Measurements from ENCODE around the gene TMEM18.
A peak's percentile ranks its signal among the peaks of the same experiment; 100 is the strongest.
"Not testable (repeated sequence)": the region's sequence is repeated elsewhere in the genome, so short reads cannot be mapped to it uniquely, and the experiment has no call there.

The TMEM18 gene

DNA sequence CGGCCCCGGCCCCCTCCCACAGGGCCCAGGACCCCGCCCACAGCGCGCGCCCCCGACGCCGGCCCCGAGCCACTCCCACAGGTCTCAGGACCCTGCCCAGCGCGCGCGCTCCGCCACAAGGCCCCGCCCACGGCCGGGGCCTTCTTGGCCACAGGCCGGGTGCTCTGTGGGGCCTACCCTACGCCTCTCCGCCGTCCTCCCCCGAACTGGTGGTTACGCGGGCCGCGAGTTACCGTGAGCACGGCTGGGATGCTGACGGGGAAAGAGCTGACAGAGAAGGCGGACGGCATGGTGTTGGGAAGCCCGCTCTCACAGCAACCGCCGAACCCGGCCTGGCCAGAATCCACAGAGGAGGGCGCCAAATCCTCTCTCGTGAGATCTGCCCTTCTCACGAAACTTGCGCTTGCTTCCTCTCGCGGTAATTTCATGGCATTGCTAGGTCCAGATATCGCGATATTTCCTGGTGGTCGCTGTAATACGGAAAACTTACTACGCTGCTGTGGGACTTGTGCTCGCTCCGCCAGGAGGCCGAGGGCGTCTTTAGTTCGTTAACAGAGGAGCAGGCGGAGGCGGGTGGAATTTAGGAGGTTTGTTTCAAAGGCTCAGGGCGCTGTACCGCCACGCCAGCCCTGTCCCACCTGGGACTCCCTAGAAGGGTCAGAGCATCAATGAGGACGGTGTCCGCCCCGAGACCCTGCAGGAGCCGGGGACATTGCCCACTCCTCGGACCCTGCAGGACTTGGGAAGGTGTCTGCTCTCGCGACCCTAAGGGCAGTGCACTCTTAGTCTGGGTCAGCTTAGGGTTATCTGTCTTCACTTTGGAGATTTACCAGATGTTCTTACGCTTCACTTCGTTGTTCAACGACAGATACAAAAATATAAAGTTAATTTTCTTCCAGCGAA lies at the start of gene TMEM18:
Gene TMEM18 (minus strand): TSS at position 351 of the 903 bp plus-strand sequence. CDS start 61 bp downstream, at position 290.
- peak in 12 of 14 donors; percentile 97 to 100 (median 98) for DNase-seq

GRCh38 chr2:726169-726568 lies 49.0 kb upstream of the TMEM18 start:
- no peak for DNase-seq

DNA sequence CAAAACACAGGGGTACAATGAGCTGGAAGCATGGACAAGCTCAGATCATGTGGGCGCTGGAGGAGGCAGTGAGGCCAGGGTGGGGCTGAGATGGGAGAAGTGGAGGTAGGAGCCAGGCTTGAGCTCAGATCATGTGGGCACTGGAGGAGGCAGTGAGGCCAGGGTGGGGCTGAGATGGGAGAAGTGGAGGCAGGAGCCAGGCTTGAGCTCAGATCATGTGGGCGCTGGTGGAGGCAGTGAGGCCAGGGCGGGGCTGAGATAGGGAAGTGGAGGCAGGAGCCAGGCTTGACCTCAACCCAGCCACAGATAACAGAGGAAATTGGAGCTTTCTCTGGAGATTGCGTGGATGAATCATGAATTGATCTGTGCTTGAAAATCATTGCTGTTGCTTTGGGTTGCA lies 48.3 kb upstream of the TMEM18 start:
- no peak for DNase-seq

GRCh38 chr2:723761-724160 lies 46.6 kb upstream of the TMEM18 start:
- no peak for DNase-seq

DNA sequence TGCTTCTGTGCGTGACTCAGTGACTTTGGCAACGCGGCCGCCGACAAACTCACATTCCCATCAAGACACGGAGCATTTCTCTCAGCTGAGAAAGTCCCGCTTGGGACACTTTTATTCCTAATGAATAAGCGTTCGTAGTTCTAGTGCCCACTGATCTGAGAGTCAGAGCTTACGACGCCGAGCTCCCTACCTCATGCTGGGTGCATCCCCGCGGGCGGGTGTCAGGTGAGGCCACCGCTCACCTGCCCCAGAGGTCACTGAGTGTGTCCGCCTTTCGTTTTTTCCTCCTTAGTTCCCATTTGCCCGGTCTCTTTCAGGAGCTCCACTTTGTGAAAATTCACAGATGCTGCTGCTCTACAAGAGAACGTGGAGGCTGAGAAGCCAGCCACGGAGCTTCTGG lies 43.6 kb upstream of the TMEM18 start:
- DNase-seq, result no peak

GRCh38 chr2:719734-720133 lies 42.5 kb upstream of the TMEM18 start:
- no peak for DNase-seq

GRCh38 chr2:719191-719590 lies 42.0 kb upstream of the TMEM18 start:
- DNase-seq, result no peak

- DNase-seq, result no peak
These were observed 40.5 kb upstream of the TMEM18 start for GRCh38 chr2:717661-718060.

DNA sequence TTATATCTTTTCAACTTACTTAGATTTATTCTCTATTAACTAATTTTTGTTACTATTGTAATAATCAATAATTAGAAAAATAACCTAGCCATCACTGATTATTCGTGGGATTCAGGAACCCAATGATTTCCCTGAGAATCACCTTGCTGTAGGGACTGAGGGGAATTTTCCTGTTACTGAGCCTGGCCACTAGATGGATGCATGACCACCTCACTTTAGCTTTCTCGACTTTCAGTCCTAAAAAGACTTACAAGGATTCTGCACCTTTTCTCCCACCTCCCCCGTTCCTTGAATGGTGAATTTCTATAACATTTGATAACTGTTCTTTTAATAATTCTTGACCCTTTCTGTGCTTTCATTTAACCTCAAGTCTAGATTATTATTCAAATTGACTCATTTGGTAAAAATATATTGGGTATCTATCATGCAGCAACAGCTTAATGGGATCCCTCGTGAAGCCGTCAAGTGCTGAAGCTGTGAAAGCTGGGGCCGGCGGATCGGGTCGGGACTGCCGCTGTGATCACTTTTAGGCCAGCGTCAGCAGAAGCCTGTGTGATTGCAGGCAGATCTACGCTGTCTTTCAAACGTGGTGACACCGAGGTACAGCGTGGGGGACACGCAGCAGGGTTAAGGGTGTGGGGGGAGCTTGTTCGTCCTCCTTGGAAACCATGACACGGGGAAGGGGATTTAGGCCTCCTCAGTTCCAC lies 38.8 kb upstream of the TMEM18 start:
- DNase-seq, result no peak

DNA sequence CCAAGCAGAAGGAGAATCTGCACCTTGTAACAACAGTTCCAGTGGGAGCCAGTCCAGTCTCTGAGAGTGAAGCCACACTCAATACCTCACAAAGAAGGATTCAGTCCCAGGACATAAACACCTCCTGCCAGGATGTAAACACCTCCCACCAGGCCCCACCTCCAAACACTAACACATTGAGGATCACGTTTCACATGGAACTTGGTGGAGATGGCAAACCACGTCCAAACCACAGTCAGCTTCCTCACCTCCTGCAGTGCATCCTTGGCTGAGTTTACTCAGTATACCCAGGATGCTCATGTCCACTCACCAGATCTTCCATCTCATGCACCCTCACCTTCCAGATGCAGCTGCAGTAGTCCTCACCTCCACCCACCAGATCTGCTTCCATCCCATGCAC lies 37.8 kb upstream of the TMEM18 start:
- no peak for DNase-seq

DNA sequence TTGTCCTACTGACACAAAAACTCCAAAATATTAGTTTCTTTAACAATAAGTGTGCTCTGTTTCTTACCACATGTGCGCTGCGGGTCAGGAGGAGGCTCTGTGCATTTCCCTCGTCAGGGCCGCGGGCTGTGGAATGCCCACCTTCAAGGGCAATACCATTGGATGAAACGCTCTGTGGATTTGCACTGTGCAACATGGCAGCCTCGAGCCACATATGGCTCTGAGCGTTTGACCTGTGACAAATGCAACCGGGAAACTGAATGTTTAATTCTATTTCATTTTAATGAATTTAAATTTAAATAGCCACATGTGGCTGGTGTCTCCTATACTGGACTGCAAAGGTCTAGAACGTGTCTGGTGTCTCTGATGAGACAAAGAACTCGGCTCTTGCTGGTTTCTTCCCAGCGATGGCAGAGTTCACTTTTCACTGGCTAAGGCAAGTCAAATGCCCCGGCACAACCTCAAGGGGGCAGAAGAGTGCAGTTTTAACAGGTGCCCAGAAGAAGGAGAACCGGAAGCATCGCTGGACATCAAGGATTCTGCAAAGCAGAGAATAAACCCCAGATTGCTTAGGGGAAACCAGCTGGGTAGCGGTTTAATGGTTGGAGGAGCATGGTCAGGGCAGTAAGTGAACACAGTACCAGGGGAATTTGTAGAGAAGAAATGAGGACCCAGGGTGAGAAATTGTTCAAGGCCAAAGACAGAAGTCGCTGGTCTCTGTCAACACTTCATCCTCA lies 37.0 kb upstream of the TMEM18 start:
- peak in 5 of 14 donors; percentile 6 to 33 (median 11) for DNase-seq

- no peak for DNase-seq
These were observed 33.9 kb upstream of the TMEM18 start for GRCh38 chr2:710867-711665.

DNA sequence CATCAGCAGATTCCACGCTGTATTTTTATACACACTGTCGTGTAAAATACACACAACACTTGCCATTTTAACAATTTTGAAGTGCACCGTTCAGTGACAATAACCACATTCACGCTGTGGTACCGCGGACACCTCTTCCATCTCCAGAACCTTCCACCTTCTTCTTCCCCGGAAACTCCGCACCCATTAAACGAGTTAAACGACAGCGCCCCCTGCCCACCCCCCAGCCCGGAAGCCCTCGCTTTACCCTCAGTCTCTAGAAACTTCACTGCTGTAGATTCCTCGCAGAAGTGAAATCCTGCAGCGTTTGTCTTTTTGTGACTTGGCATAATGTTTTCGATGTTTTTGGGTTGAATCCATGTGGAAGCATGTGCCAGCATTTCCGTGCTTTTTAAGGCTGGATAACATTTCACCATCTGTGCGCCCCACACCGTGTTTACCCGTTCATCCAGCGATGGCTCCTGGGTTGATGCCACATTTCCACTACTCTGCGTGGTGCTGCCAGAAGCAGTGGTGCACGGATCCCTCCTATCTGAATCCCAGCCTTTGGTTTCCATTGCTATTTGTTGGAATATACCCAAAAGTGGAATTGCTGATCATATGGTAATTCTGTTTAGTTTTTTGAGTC lies 32.0 kb upstream of the TMEM18 start:
- DNase-seq, result peak in 1 of 14 donors; percentile 26

- no peak for DNase-seq
These were observed 31.5 kb upstream of the TMEM18 start for GRCh38 chr2:708667-709066.

- DNase-seq, result no peak
These were observed 28.8 kb upstream of the TMEM18 start for GRCh38 chr2:705971-706511.

DNA sequence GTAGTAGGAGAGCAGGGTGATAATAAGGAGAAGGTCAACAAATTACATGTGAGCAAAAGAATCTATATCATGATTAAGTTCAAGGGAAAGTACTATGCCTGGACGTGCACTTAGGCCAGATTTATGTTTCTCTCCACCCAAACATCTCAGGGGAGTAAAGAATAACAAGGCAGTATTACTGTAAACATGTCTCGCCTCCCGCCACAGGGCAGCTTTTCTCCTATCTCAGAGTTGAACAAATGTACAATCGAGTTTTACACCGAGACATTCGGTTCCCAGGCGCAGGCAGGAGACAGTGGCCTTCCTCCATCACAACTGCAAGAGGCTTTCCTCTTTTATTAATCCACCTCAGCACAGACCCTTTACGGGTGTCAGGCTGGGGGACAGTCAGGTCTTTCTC lies 25.6 kb upstream of the TMEM18 start:
- not testable (repeated sequence) for DNase-seq

DNA sequence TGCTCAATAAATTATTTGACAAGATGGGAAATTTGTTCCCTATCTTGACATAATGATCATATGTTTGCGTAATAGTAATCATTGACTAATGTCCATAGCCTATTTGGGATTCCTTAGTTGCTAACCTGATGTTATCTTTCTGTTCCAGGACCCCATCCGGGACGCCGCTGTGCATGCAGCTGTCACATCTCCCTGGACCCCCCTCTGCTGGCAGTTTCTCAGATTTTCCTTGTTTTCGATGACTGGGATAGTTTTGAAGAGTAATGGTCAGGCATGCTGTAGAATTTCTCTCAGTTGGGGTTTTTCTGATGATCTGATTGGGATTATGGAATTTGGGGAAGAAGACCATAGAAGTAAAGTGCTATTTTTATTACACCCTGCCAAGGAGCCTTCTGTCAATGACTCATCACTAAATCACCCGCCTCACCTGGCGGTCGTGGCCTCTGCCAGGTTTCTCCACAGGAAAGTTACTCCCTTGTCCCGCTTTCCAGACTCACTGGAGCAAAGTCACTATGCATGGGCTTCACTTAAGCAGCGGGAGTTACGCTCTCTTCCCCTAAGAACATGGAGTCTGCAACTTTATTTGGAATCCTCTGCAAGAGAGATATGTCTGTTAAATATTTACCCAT lies 19.9 kb upstream of the TMEM18 start:
- no peak for DNase-seq

- DNase-seq, result no peak
These were observed 19.3 kb upstream of the TMEM18 start for GRCh38 chr2:696463-696862.

DNA sequence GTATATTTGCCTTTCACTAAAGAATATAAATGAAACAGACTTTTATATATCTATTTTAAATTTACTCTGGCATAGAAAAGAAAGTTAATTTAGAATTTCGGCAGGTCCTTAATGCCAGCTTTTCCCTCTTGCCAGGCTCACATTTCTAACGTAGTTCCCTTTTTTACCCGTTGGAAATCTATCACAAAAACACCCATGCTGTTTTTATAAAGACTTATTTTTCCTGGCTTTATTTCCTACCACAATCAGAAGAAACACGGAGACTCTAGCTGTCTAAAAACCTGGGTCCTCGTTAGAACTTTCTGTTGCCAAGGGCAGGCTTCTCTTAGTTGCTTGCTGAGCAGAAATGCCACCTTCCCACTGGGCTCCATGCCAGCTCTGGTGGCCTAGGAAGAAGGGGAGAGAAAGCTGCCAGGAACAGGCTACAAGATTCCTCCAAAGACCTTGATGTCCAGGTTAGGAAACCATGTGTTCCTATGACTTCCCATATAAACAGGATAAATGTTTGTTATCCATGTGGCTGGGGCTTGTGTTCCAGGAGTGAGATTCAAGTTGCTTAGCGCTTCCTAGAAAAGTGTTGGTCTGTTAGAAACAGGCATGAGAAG lies 17.8 kb upstream of the TMEM18 start:
- DNase-seq, result peak in 3 of 14 donors; percentile 2 to 32 (median 25)

DNA sequence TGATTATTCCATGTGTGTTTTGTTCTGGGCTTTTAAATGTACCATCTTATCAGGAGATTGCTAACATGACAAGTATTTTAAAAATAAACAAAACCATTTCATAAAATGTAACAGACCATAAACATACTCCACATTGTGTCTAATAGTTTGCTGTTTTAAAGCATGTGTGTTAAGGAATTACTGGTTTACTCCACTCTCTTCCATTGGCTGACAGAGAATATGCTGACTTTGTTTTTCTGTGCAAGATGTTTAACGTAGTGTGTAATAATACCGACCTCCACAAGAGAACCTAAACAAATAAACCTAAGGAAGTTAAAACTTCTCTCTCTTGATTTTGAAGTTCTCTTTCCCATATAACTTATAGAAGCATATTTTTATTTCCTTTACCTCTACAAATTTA lies 17.0 kb upstream of the TMEM18 start:
- no peak for DNase-seq
